Measurements from ENCODE around the gene KCNK17.

- no peak for TF ChIP-seq CTCF (IDR thresholded peaks at IDR 0.05; ENCODE audit: low read depth, low read length)
- no peak for TF ChIP-seq EZH2phosphoT487 (IDR thresholded peaks at IDR 0.05; ENCODE audit: low read depth)
Measured at GRCh38 chr6:39269961-39270360, 44.3 kb downstream of the KCNK17 start.

All from OCI-LY3 (cell line).